GM19467 (cell line): ENCODE data around the gene SCAF4.
"Not testable (repeated sequence)": the region's sequence is repeated elsewhere in the genome, so short reads cannot be mapped to it uniquely, and the experiment has no call there.

Experiments
- ATAC-seq: cut with Tn5 transposase; IDR thresholded peaks from one replicate; pipeline ENCODE4 v1.9.1; 2021; ENCODE audit warnings: mild to moderate bottlenecking, moderate library complexity; ENCODE audit not compliant: unreplicated experiment

Gene SCAF4

GRCh38 chr21:31651491-31651890 lies 80.4 kb downstream of the SCAF4 start:
- not testable (repeated sequence) for ATAC-seq

- no peak for ATAC-seq
Observed at GRCh38 chr21:31650930-31651329, 81.0 kb downstream of the SCAF4 start.

GRCh38 chr21:31647650-31648049 lies 84.3 kb downstream of the SCAF4 start:
- ATAC-seq = no peak

GRCh38 chr21:31644643-31645042 lies 87.3 kb downstream of the SCAF4 start:
- ATAC-seq = no peak

GRCh38 chr21:31641416-31641922 lies 90.4 kb downstream of the SCAF4 start:
- ATAC-seq = no peak

GRCh38 chr21:31636874-31637273 lies 95.0 kb downstream of the SCAF4 start:
- ATAC-seq = no peak

- ATAC-seq = no peak
Observed at GRCh38 chr21:31634993-31635392, 96.9 kb downstream of the SCAF4 start.

- ATAC-seq = not testable (repeated sequence)
Observed at GRCh38 chr21:31631881-31632280, 100.0 kb downstream of the SCAF4 start.

- ATAC-seq = no peak
Observed at GRCh38 chr21:31629972-31630711, 101.8 kb downstream of the SCAF4 start.

- no peak for ATAC-seq
Observed at GRCh38 chr21:31624961-31625491, 106.9 kb downstream of the SCAF4 start.

GRCh38 chr21:31624181-31624580 lies 107.7 kb downstream of the SCAF4 start:
- no peak for ATAC-seq

- no peak for ATAC-seq
Observed at GRCh38 chr21:31623664-31624063, 108.3 kb downstream of the SCAF4 start.

GRCh38 chr21:31622397-31622796 lies 109.5 kb downstream of the SCAF4 start:
- no peak for ATAC-seq
